Calu3 (cell line): ENCODE results near the gene LSS. TPM values are rescaled to one million over a fixed set of nuclear protein-coding genes. Genes with fewer than 3 reads are reported as not detected.

ENCODE experiments used
- BruUV-seq: library from RNA; stranded (reverse); fragments of 400-500 nt; replicated peaks from 2 replicates; lab custom pipeline; 2021; lab: Mats Ljungman, UMichigan
- CTCF ChIA-PET: fragments of 300-600 bp; sonication (Branson Sonifier 250); formaldehyde crosslinking; loops from one replicate; lab custom pipeline; 2022; ENCODE audit warnings: antibody characterized with exemption; lab: Charles Lee
- DNase-seq: peaks from one replicate; pipeline ENCODE4 v3.0.0; 2022
- H3K27ac Mint-ChIP-seq: one replicate; pipeline ENCODE4 v1.8.0; 2022; ENCODE audit warnings: mixed read lengths; ENCODE audit not compliant: unreplicated experiment
- H3K27me3 Mint-ChIP-seq: one replicate; pipeline ENCODE4 v1.8.0; 2022; ENCODE audit warnings: mixed read lengths; ENCODE audit not compliant: unreplicated experiment
- H3K36me3 Mint-ChIP-seq: one replicate; pipeline ENCODE4 v1.8.0; 2022; ENCODE audit warnings: mild to moderate bottlenecking, moderate library complexity, mixed read lengths; ENCODE audit not compliant: insufficient read depth, unreplicated experiment
- H3K4me1 Mint-ChIP-seq: one replicate; pipeline ENCODE4 v1.8.0; 2022; ENCODE audit warnings: mild to moderate bottlenecking, low read depth, mixed read lengths; ENCODE audit not compliant: unreplicated experiment
- H3K4me3 Mint-ChIP-seq: one replicate; pipeline ENCODE4 v1.8.0; 2022; ENCODE audit warnings: mild to moderate bottlenecking, low read depth, moderate library complexity, mixed read lengths; ENCODE audit not compliant: unreplicated experiment
- H3K9me3 Mint-ChIP-seq: one replicate; pipeline ENCODE4 v1.8.0; 2022; ENCODE audit warnings: low read depth, mixed read lengths; ENCODE audit not compliant: unreplicated experiment
- CTCF ChIP-seq: fragments of 200-600 bp; IDR thresholded peaks from one replicate; pipeline ENCODE4 v1.8.0; 2022; ENCODE audit warnings: antibody characterized with exemption; ENCODE audit not compliant: unreplicated experiment
- intact Hi-C: fragments of 100-400 bp; cut with micrococcal nuclease; formaldehyde crosslinking; loops from one replicate; pipeline ENCODE4 v1.10.0; 2022; ENCODE audit not compliant: unreplicated experiment
- total RNA-seq: library from RNA; stranded (reverse); gene quantifications from 2 replicates; pipeline ENCODE4 v1.2.3, GENCODE V29; 2022

The LSS gene
- total RNA-seq, 1 experiment from 2014 or later, result 55.1 TPM

GRCh38 chr21:46158666-46159300 is 69.8 kb downstream of the LSS start:
- no peak for DNase-seq
- H3K27ac Mint-ChIP-seq, result no peak overlapping the region
- H3K36me3 Mint-ChIP-seq, result peaks cover 16% of the 10 kb centered on the region
- TF ChIP-seq CTCF, result no peak
- peaks cover 16% of the 10 kb centered on the region for H3K27me3 Mint-ChIP-seq
- no peaks in the 10 kb centered on the region for H3K4me1 Mint-ChIP-seq
- no peak overlapping the region for H3K4me3 Mint-ChIP-seq
- intact Hi-C loops, result no loop called here
- H3K9me3 Mint-ChIP-seq, result no peaks in the 10 kb centered on the region
- no TSS peak for BruUV-seq
- CTCF ChIA-PET, result interaction anchor here (1.3 kb wide), 1 partner anchor 15 kb away, joined by 5 read pairs; no protein-coding TSS in a partner anchor

DNA sequence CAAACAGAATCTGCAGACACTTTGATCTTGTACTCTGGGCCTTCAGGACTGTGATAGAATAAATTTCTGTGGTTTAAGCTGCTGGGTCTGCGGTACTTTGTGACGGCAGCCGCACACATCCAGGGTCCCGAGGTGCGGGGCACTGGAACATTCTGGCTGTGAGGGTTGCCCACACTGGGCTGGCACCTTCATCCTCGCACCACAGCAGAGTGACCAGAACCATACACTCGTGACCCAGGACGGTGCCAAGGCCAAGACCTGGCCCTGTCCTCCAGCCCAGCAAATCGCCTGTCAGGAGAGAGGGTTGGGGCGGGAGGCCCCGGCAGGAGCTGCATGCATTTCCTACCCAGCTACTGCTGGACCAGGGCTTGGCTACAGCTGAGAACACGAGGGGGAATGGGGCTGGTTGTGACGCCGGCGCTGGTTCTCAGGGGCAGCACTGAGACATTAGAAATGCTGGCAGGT is 70.6 kb downstream of the LSS start:
- no peak for TF ChIP-seq CTCF
- intact Hi-C loops, result no loop called here
- CTCF ChIA-PET, result no interaction called here

DNA sequence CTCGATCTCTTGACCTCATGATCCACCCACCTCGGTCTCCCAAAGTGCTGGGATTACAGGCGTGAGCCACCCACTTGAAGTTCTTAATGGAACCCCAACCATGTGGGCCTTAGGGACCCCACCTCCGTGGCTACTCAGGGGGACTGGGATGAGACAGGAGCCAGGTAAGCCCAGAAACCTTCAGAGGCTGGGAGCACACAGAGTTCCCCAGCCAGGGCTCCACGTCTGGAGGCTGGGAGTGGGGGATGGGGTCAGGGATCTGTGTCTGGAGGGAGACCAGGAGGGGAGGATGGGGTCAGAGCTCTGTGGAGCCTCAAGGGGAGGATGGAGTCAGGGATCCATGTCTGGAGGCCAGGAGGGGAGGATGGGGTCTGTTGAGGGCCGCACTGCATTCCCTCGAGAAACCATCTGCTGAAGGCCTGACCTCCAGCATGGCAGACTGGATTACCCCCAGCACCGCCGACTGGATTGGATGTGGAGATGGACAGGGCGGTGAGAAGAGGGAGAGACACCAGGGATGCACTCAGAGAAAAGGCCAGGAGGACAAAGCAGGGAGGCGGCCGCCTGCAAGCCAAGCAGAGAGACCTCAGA is 71.1 kb downstream of the LSS start:
- H3K4me3 Mint-ChIP-seq, result no peak overlapping the region
- no TSS peak for BruUV-seq
- CTCF ChIA-PET, result no interaction called here

More for the DNA sequence above, 70.6 kb downstream of the LSS start:
- peaks cover 16% of the 10 kb centered on the region for H3K36me3 Mint-ChIP-seq
- no peak for DNase-seq
- no peak overlapping the region for H3K4me3 Mint-ChIP-seq
- no peaks in the 10 kb centered on the region for H3K9me3 Mint-ChIP-seq
- H3K27ac Mint-ChIP-seq, result no peak overlapping the region
- peaks cover 9% of the 10 kb centered on the region for H3K27me3 Mint-ChIP-seq
- no TSS peak for BruUV-seq
- no peaks in the 10 kb centered on the region for H3K4me1 Mint-ChIP-seq

DNA sequence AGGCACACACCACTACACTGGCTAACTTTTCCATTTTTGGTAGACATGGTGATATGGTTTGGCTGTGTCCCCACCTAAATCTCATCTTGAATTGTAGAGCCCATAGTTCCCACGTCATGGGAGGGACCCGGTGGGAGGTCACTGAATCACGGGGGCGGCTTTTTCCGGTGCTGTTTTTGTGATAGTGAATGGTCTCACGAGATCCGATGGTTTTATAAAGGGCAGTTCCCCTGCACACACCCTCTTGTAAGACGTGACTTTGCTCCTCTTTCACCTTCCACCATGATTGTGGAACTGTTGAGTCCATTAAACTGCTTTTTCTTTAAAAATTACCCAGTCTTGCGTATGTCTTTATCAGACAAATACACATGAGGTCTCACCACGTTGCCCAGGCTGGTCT is 71.9 kb downstream of the LSS start:
- Mint-ChIP-seq H3K4me1 (no peaks in the 10 kb centered on the region), H3K27ac (no peak overlapping the region), H3K4me3 (no peak overlapping the region), H3K27me3 (no peaks in the 10 kb centered on the region), H3K9me3 (no peaks in the 10 kb centered on the region), H3K36me3 (peaks cover 16% of the 10 kb centered on the region)
- no peak for DNase-seq
- CTCF ChIA-PET, result no interaction called here
- no TSS peak for BruUV-seq
- intact Hi-C loops, result no loop called here
- TF ChIP-seq CTCF, result no peak

More for the DNA sequence above, 71.1 kb downstream of the LSS start:
- H3K9me3 Mint-ChIP-seq, result no peaks in the 10 kb centered on the region
- no peak for TF ChIP-seq CTCF
- no peak for DNase-seq
- H3K27me3 Mint-ChIP-seq, result peaks cover 3% of the 10 kb centered on the region
- intact Hi-C loops, result no loop called here
- H3K27ac Mint-ChIP-seq, result no peak overlapping the region
- no peaks in the 10 kb centered on the region for H3K4me1 Mint-ChIP-seq
- peaks cover 16% of the 10 kb centered on the region for H3K36me3 Mint-ChIP-seq
